ENCODE data around the gene EFHD2. TPM values are rescaled to one million over a fixed set of nuclear protein-coding genes. Genes with fewer than 3 reads are reported as not detected.
"Not testable (repeated sequence)": the region's sequence is repeated elsewhere in the genome, so short reads cannot be mapped to it uniquely, and the experiment has no call there.

EFHD2 gene
- total RNA-seq (10 to 100 TPM; 25.3 to 26.0 TPM), polyA plus RNA-seq (100 to 1,000 TPM in 1 of 3 donors, 10 to 100 TPM in 2; 27.6 to 129 (median 29.5) TPM), total RNA-seq (24.0 to 76.0 (median 54.9) reads per million in 6 experiments)

DNA sequence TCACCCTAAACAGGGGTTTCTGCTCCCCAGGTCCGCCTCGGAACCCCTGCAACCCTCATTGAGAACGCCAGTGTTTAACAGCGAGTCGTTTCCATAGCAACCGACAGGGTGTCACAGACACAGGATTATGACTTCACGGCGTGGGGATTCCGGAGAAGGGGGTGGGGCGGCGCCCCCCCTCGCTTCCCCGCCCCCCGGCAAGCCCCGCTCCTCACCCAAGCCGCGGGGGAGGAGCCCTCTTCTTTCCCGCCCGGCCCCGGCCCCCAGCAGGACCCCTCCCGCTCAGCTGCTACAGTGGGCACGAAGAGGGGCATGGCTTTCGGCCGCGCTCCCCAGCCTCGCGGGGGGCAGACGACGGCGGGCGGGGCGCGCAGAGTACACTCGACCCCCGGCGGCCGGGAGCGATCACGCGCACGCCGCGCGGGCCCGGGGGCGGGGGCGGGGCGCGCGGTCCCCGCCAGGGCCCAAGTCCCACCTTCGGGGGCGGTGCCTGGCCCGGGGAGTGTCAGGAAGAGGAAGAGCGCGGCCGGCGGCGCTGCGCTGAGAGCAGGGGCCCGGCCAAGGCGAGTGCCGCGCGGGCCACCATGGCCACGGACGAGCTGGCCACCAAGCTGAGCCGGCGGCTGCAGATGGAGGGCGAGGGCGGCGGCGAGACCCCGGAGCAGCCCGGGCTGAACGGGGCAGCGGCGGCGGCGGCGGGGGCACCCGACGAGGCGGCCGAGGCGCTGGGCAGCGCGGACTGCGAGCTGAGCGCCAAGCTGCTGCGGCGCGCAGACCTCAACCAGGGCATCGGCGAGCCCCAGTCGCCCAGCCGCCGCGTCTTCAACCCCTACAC, at the start of gene EFHD2:
EFHD2 (plus strand) TSS at position 501 of the 835 bp plus-strand sequence; CDS start at position 585, 84 bp downstream.
- Mint-ChIP-seq H3K9me3 (no peaks in the 10 kb centered on the region), H3K36me3 (peaks cover 0 to 4% (median 0%) of the 10 kb centered on the region in 3 donors), H3K27me3 (peaks cover 0 to 5% (median 0%) of the 10 kb centered on the region in 5 donors), H3K27ac (peak within 1 kb of the TSS; percentile 82 to 99 (median 98)), H3K4me1 (peaks cover 21 to 71% (median 39%) of the 10 kb centered on the region in 4 donors), H3K4me3 (peak within 1 kb of the TSS; percentile 85 to 97 (median 92))
- POLR2A ChIA-PET, result interaction anchor here (0.7 kb wide), 1 partner anchor 24 kb away, joined by 3 read pairs; no protein-coding TSS in a partner anchor
- peak; percentile 75 to 94 (median 85) for DNase-seq
- ATAC-seq, result peak; percentile 81 to 85

- no peaks in the 10 kb centered on the region for H3K9me3 Mint-ChIP-seq
- H3K27ac Mint-ChIP-seq, result peak overlapping the region in 1 of 10 donors; percentile 52
- peaks cover 0 to 1% (median 0%) of the 10 kb centered on the region in 5 donors for H3K27me3 Mint-ChIP-seq
- no peaks in the 10 kb centered on the region for H3K36me3 Mint-ChIP-seq
- ATAC-seq (no peak), DNase-seq (no peak)
- no peak overlapping the region for H3K4me3 Mint-ChIP-seq
- POLR2A ChIA-PET, result no interaction called here
- no peaks in the 10 kb centered on the region for H3K4me1 Mint-ChIP-seq
These were observed 49.0 kb upstream of the EFHD2 start for GRCh38 chr1:15360700-15361099.

DNA sequence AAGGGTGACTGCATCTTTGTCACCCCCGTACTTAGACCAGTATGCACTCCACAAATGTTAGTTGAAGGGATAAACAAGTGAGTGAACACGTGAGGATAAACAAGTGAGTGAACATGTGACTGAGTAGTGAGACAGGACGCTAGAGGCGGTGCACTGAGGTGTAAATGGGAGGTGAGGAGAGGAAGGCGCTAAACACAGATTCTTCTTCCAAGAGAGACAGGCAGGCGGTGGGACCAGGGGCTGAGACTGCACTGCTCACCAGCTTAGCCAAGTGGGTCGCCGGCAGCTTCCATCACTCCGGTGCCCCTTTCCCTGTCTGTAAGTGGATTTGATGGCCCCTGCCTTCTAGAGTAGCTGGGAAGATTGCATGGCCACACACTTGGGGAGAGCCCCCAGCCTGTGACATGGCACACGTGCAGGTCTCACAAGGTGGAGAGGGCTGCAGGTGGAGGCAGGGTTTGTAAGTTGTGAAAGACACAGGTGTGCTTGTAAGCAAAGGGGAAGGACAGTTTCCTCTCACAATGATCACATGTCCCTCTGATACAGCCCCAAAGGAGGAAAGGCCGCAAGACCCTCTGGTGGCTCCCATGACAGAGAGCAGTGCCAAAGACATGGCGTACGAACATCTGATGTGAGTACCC, 47.5 kb upstream of the EFHD2 start:
- Mint-ChIP-seq H3K4me3 (no peak overlapping the region), H3K27me3 (peaks cover 0 to 2% (median 0%) of the 10 kb centered on the region in 5 donors), H3K4me1 (no peaks in the 10 kb centered on the region), H3K9me3 (no peaks in the 10 kb centered on the region), H3K36me3 (no peaks in the 10 kb centered on the region), H3K27ac (no peak overlapping the region)
- DNase-seq, result no peak
- POLR2A ChIA-PET, result no interaction called here
- ATAC-seq, result no peak

GRCh38 chr1:15362737-15363128, 47.0 kb upstream of the EFHD2 start:
- H3K9me3 Mint-ChIP-seq, result no peaks in the 10 kb centered on the region
- no peaks in the 10 kb centered on the region for H3K4me1 Mint-ChIP-seq
- no peaks in the 10 kb centered on the region for H3K36me3 Mint-ChIP-seq
- no peak overlapping the region for H3K27ac Mint-ChIP-seq
- DNase-seq (no peak), ATAC-seq (no peak)
- H3K4me3 Mint-ChIP-seq, result no peak overlapping the region
- H3K27me3 Mint-ChIP-seq, result peaks cover 0 to 2% (median 0%) of the 10 kb centered on the region in 5 donors
- POLR2A ChIA-PET, result no interaction called here

- Mint-ChIP-seq H3K36me3 (no peaks in the 10 kb centered on the region), H3K27ac (no peak overlapping the region), H3K4me3 (no peak overlapping the region), H3K4me1 (no peaks in the 10 kb centered on the region), H3K27me3 (peaks cover 0 to 2% (median 0%) of the 10 kb centered on the region in 5 donors), H3K9me3 (no peaks in the 10 kb centered on the region)
- POLR2A ChIA-PET, result no interaction called here
- DNase-seq (no peak), ATAC-seq (no peak)
These were observed 44.9 kb upstream of the EFHD2 start for GRCh38 chr1:15364740-15365139.

DNA sequence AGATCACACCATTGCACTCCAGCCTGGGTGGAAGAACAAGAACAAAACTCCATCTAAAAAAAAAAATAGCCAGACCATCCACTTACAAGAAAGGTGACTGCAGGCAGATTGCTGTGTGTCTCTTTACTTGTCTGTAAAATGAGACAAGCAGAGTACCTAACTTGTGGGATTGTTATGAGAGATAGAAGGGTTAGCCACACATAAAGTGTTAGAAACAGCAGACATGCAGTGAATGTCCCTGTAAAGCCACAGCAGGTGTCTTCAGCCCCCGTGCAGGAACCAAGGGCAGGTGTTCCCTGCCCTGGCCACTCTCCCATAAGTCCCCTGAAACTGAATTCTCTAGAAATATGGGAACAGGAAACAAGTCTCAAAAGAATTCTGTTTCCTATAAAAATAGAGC, 40.8 kb upstream of the EFHD2 start:
- Mint-ChIP-seq H3K4me3 (no peak overlapping the region), H3K27ac (no peak overlapping the region), H3K9me3 (no peaks in the 10 kb centered on the region), H3K4me1 (no peaks in the 10 kb centered on the region), H3K27me3 (peaks cover 0 to 9% (median 2%) of the 10 kb centered on the region in 5 donors), H3K36me3 (no peaks in the 10 kb centered on the region)
- DNase-seq, result no peak
- ATAC-seq, result no peak
- POLR2A ChIA-PET, result interaction anchor here (0.6 kb wide), 1 partner anchor 146 kb away, joined by 3 read pairs; no protein-coding TSS in a partner anchor

GRCh38 chr1:15370268-15370667, 39.4 kb upstream of the EFHD2 start:
- peak overlapping the region in 1 of 10 donors; percentile 71 for H3K27ac Mint-ChIP-seq
- peaks cover 0 to 9% (median 2%) of the 10 kb centered on the region in 5 donors for H3K27me3 Mint-ChIP-seq
- H3K4me1 Mint-ChIP-seq, result no peaks in the 10 kb centered on the region
- H3K4me3 Mint-ChIP-seq, result no peak overlapping the region
- no peak for ATAC-seq
- H3K36me3 Mint-ChIP-seq, result no peaks in the 10 kb centered on the region
- H3K9me3 Mint-ChIP-seq, result no peaks in the 10 kb centered on the region
- DNase-seq, result no peak
- POLR2A ChIA-PET, result no interaction called here

GRCh38 chr1:15370781-15371520, 38.7 kb upstream of the EFHD2 start:
- H3K9me3 Mint-ChIP-seq, result no peaks in the 10 kb centered on the region
- no peaks in the 10 kb centered on the region for H3K4me1 Mint-ChIP-seq
- no peak overlapping the region for H3K27ac Mint-ChIP-seq
- DNase-seq (no peak), ATAC-seq (no peak)
- POLR2A ChIA-PET, result no interaction called here
- no peak overlapping the region for H3K4me3 Mint-ChIP-seq
- no peaks in the 10 kb centered on the region for H3K36me3 Mint-ChIP-seq
- H3K27me3 Mint-ChIP-seq, result peaks cover 0 to 9% (median 0%) of the 10 kb centered on the region in 5 donors

- POLR2A ChIA-PET, result no interaction called here
- no peak for DNase-seq
- Mint-ChIP-seq H3K4me3 (no peak overlapping the region), H3K9me3 (no peaks in the 10 kb centered on the region), H3K36me3 (no peaks in the 10 kb centered on the region), H3K27ac (no peak overlapping the region), H3K27me3 (peaks cover 0 to 9% (median 0%) of the 10 kb centered on the region in 5 donors), H3K4me1 (no peaks in the 10 kb centered on the region)
- ATAC-seq, result no peak
These were observed 37.8 kb upstream of the EFHD2 start for GRCh38 chr1:15371610-15372545.

DNA sequence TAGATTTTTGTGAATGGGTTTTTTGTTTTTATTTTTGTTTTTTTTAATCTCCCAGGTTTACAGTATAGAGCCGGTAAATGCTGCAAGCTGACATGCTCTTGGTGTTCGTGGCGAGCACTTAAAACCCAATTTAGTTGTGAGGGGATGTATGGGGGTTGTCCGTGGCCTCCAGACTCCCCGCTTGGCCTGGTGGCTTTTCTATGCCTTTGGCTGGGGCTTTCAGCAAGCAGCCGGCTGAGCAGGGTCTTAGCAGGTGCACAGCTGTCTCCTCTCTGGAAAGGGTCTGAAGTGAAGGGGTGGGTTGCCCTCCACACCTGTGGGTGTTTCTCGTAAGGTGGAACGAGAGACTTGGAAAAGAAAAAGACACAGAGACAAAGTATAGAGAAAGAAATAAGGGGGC, 31.0 kb upstream of the EFHD2 start:
- Mint-ChIP-seq H3K36me3 (no peaks in the 10 kb centered on the region), H3K4me3 (no peak overlapping the region), H3K27ac (no peak overlapping the region), H3K9me3 (no peaks in the 10 kb centered on the region), H3K27me3 (peaks cover 5 to 45% (median 13%) of the 10 kb centered on the region in 5 donors), H3K4me1 (no peaks in the 10 kb centered on the region)
- ATAC-seq, result no peak
- POLR2A ChIA-PET, result no interaction called here
- DNase-seq, result no peak

- DNase-seq, H3K9me3 Mint-ChIP-seq, H3K27ac Mint-ChIP-seq, H3K4me3 Mint-ChIP-seq, H3K4me1 Mint-ChIP-seq, ATAC-seq, H3K36me3 Mint-ChIP-seq, POLR2A ChIA-PET: not testable (repeated sequence)
- peaks cover 5 to 50% (median 17%) of the 10 kb centered on the region in 5 donors for H3K27me3 Mint-ChIP-seq
These were observed 30.5 kb upstream of the EFHD2 start for GRCh38 chr1:15379151-15379550.

Data from naive thymus-derived CD8-positive, alpha-beta T cell (primary cell).